ENCODE results near the gene CNTNAP5.

DNA sequence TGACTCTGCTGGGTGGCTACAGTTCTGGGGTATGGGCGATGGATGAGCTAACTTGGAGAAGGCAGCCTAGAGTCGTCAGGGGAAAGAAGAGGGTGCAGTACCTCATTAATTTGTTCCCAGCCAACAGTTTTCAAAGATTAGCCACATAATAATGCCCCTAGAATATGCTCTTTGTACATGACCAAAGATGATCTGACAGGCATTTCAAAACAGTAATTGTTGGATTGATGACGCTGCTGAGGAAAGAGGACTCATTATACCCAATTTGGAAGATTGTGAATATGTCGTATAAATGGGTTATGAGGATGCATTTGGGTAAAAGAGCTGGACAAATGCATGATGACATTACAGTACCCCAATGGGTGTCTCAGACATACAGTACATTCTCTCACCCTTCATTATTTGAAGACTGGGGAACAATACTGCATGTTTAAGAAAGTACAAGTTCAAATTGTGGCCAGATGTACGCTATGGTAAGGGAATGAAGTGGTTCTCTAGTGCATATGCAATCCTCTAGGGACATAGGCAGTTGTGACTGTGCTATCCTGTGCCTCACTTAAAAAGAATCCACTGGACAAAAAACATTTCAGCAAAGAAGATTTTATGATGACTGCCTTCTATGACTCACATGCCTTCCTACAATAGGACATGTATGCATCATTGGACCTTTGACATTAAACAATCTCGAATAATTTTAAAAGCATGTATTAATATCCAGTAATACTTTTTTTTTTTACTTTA lies 233.2 kb downstream of the CNTNAP5 start:
- TF ChIP-seq, protein P1, sequence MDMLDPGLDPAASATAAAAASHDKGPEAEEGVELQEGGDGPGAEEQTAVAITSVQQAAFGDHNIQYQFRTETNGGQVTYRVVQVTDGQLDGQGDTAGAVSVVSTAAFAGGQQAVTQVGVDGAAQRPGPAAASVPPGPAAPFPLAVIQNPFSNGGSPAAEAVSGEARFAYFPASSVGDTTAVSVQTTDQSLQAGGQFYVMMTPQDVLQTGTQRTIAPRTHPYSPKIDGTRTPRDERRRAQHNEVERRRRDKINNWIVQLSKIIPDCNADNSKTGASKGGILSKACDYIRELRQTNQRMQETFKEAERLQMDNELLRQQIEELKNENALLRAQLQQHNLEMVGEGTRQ (IDR thresholded peaks at IDR 0.05; ENCODE audit: low read length): no peak
- TF ChIP-seq CTCF (IDR thresholded peaks at IDR 0.05; ENCODE audit: control extremely low read depth in 1 of 3, insufficient read depth in 1 of 3, low read depth in 1 of 3, low read length in 3 of 3) (no peak), YY1 (IDR thresholded peaks at IDR 0.05; ENCODE audit: low read depth, low read length) (no peak), EZH2 (IDR thresholded peaks at IDR 0.05; ENCODE audit: low read depth, low read length, severe bottlenecking) (no peak), POLR2AphosphoS5 (IDR thresholded peaks at IDR 0.05; ENCODE audit: low read depth, low read length) (no peak), SIN3A (conservative IDR thresholded peaks at IDR 0.05 in 1 of 2, IDR thresholded peaks at IDR 0.05 in 1 of 2; ENCODE audit: low read depth in 1 of 2, low read length in 2 of 2) (no peak), SRF (IDR thresholded peaks at IDR 0.05; ENCODE audit: low read depth, low read length) (no peak)

Measured in H1 (cell line).